IMR-90 (cell line): ENCODE measurements around the gene OSBPL8. TPM values are rescaled to one million over a fixed set of nuclear protein-coding genes. Genes with fewer than 3 reads are reported as not detected.

Experiments
- ATAC-seq: fragments of 200-7000 bp; cut with Tn5 transposase; 2 replicates; pipeline ENCODE4 v1.9.1; 2020; ENCODE audit warnings: low read depth, mild to moderate bottlenecking, moderate library complexity
- BruUV-seq: library from RNA; stranded (reverse); fragments of 400-500 nt; replicated peaks from 2 replicates; lab custom pipeline; 2021; lab: Mats Ljungman, UMichigan
- CTCF ChIA-PET: fragments of 300-600 bp; formaldehyde crosslinking; extraction: SDS; loops from one replicate; lab custom pipeline; 2021; ENCODE audit warnings: antibody characterized with exemption; lab: Yijun Ruan, JAX
- POLR2A ChIA-PET: fragments of 300-600 bp; sonication (Branson Sonifier 250); formaldehyde crosslinking; loops from one replicate; lab custom pipeline; 2022; ENCODE audit warnings: antibody characterized with exemption; ENCODE audit not compliant: unreplicated experiment; lab: Charles Lee
- DNase-seq: peaks from one replicate; pipeline ENCODE4 v3.0.0; 2013
- H2AFZ ChIP-seq: replicated peaks from 2 replicates; pipeline ENCODE3; 2013; ENCODE audit warnings: low read length, mild to moderate bottlenecking; ENCODE audit not compliant: poor library complexity
- H2AK5ac ChIP-seq: 2 replicates; pipeline ENCODE4 v1.6.1; 2013; ENCODE audit warnings: low read depth, low read length, inconsistent platforms
- H2AK9ac ChIP-seq: replicated peaks from 2 replicates; pipeline ENCODE3; 2013; ENCODE audit warnings: mild to moderate bottlenecking, low read depth, low read length, moderate library complexity; ENCODE audit not compliant: poor library complexity
- H2BK120ac ChIP-seq: 2 replicates; pipeline ENCODE4 v1.6.1; 2013; ENCODE audit warnings: low read depth, low read length, inconsistent platforms
- H2BK15ac ChIP-seq: 3 replicates; pipeline ENCODE4 v1.6.1; 2013; ENCODE audit warnings: low read depth, low read length, inconsistent platforms
- H2BK20ac ChIP-seq: 2 replicates; pipeline ENCODE4 v1.6.1; 2013; ENCODE audit warnings: low read depth, mild to moderate bottlenecking, inconsistent platforms, low read length, moderate library complexity
- H2BK5ac ChIP-seq: 2 replicates; pipeline ENCODE4 v1.6.1; 2013; ENCODE audit warnings: mild to moderate bottlenecking, low read depth, low read length, inconsistent platforms; ENCODE audit not compliant: poor library complexity, severe bottlenecking
- H3K14ac ChIP-seq: replicated peaks from 2 replicates; pipeline ENCODE4 v1.6.1; 2013; ENCODE audit warnings: low read depth, low read length, inconsistent platforms
- H3K18ac ChIP-seq: 2 replicates; pipeline ENCODE4 v1.6.1; 2013; ENCODE audit warnings: low read depth, low read length, control low read depth
- H3K23ac ChIP-seq: 2 replicates; pipeline ENCODE4 v1.6.1; 2013; ENCODE audit warnings: low read depth, low read length, inconsistent platforms
- H3K27ac ChIP-seq: 2 replicates; pipeline ENCODE4 v1.5.1; 2013; ENCODE audit warnings: mild to moderate bottlenecking, control low read depth, low read length; ENCODE audit not compliant: insufficient read depth
- H3K27me3 ChIP-seq: 2 replicates; pipeline ENCODE4 v1.6.1; 2013; ENCODE audit warnings: low read length; ENCODE audit not compliant: control insufficient read depth, insufficient read depth
- H3K36me3 ChIP-seq: 2 replicates; pipeline ENCODE4 v1.6.1; 2013; ENCODE audit warnings: low read length, mixed read lengths; ENCODE audit not compliant: control insufficient read depth, insufficient read depth
- H3K4ac ChIP-seq: 2 replicates; pipeline ENCODE4 v1.6.1; 2013; ENCODE audit warnings: low read depth, low read length, inconsistent platforms
- H3K4me1 ChIP-seq: 2 replicates; pipeline ENCODE4 v1.6.1; 2013; ENCODE audit warnings: low read length, mixed read lengths; ENCODE audit not compliant: control insufficient read depth, insufficient read depth
- H3K4me2 ChIP-seq: 2 replicates; pipeline ENCODE4 v1.6.1; 2013; ENCODE audit warnings: low read depth, mild to moderate bottlenecking, control low read depth, low read length, moderate library complexity
- H3K4me3 ChIP-seq: 2 replicates; pipeline ENCODE4 v1.5.1; 2013; ENCODE audit warnings: low read depth, mild to moderate bottlenecking, control low read depth, low read length, moderate library complexity; ENCODE audit not compliant: insufficient read depth
- H3K56ac ChIP-seq: 2 replicates; pipeline ENCODE4 v1.6.1; 2013; ENCODE audit warnings: low read length, inconsistent platforms; ENCODE audit not compliant: insufficient read depth; ENCODE audit errors: extremely low read depth
- H3K79me1 ChIP-seq, 2 experiments: 2 replicates each; pipeline ENCODE4 v1.6.1; 2013; ENCODE audit warnings: low read length in 2 of 2, inconsistent platforms in 1 of 2, low read depth in 1 of 2
- H3K9ac ChIP-seq: 2 replicates; pipeline ENCODE4 v1.6.1; 2013; ENCODE audit warnings: low read depth, low read length, control low read depth
- H3K9me1 ChIP-seq: 2 replicates; pipeline ENCODE4 v1.6.1; 2013; ENCODE audit warnings: low read length, inconsistent platforms; ENCODE audit not compliant: insufficient read depth
- H3K9me3 ChIP-seq: 2 replicates; pipeline ENCODE4 v1.6.1; 2013; ENCODE audit warnings: low read length; ENCODE audit not compliant: control insufficient read depth, insufficient read depth
- H4K20me1 ChIP-seq: 2 replicates; pipeline ENCODE4 v1.6.1; 2013; ENCODE audit warnings: low read length, inconsistent platforms; ENCODE audit not compliant: insufficient read depth
- H4K5ac ChIP-seq: 2 replicates; pipeline ENCODE4 v1.6.1; 2013; ENCODE audit warnings: mild to moderate bottlenecking, low read depth, low read length, control low read depth
- H4K8ac ChIP-seq, 2 experiments: 2 replicates each; pipeline ENCODE4 v1.6.1; 2013; ENCODE audit warnings: low read depth in 2 of 2, low read length in 2 of 2, control low read depth in 1 of 2, inconsistent platforms in 1 of 2
- H4K91ac ChIP-seq: 2 replicates; pipeline ENCODE4 v1.6.1; 2013; ENCODE audit warnings: low read depth, low read length, inconsistent platforms; ENCODE audit not compliant: insufficient read depth
- CEBPB ChIP-seq: IDR thresholded peaks from 2 replicates; pipeline ENCODE4 v1.6.1; 2012; ENCODE audit warnings: low read depth, low read length, improper control_type of control experiment
- ELK1 ChIP-seq: fragments of 150-350 bp; IDR thresholded peaks from 2 replicates; pipeline ENCODE4 v1.6.1; 2016; ENCODE audit warnings: low read depth, mild to moderate bottlenecking, low read length, moderate library complexity, borderline replicate concordance
- FOS ChIP-seq: fragments of 150-350 bp; IDR thresholded peaks from 2 replicates; pipeline ENCODE4 v1.6.1; 2016; ENCODE audit warnings: low read depth, low read length
- MAFK ChIP-seq: IDR thresholded peaks from 2 replicates; pipeline ENCODE4 v1.6.1; 2012; ENCODE audit warnings: low read depth, low read length, improper control_type of control experiment
- NFE2L2 ChIP-seq: fragments of 150-350 bp; IDR thresholded peaks from 2 replicates; pipeline ENCODE4 v1.6.1; 2016; ENCODE audit warnings: low read depth, mild to moderate bottlenecking, low read length
- POLR2A ChIP-seq: IDR thresholded peaks from 2 replicates; pipeline ENCODE4 v1.6.1; 2012; ENCODE audit warnings: mild to moderate bottlenecking, low read depth, low read length
- RAD21 ChIP-seq: IDR thresholded peaks from 2 replicates; pipeline ENCODE4 v1.6.1; 2012; ENCODE audit warnings: low read length, improper control_type of control experiment
- WGBS, 2 experiments: methylation state at CpG; one replicate each; pipeline versions ENCODE4 v1.1.5 to v1.1.7; 2013; ENCODE audit warnings: missing lambda C conversion rate in 2 of 2; ENCODE audit not compliant: insufficient read length in 1 of 2; ENCODE audit errors: extremely low coverage in 2 of 2; 5-methylcytosine and 5-hydroxymethylcytosine counted together
- dilution Hi-C: fragments of 300-500 bp; cut with HindIII; formaldehyde crosslinking; loops from one replicate; pipeline ENCODE4 v1.14.3; 2018; ENCODE audit warnings: low sequenced_read_pairs; ENCODE audit not compliant: unreplicated experiment
- in situ Hi-C: fragments of 300-500 bp; cut with MboI; formaldehyde crosslinking; loops from 3 replicates; pipeline ENCODE4 v1.14.3; 2019; ENCODE audit warnings: low sequenced_read_pairs, inconsistent platforms, mixed read lengths
- intact Hi-C: fragments of 100-400 bp; cut with micrococcal nuclease; formaldehyde crosslinking; loops from 2 replicates; pipeline ENCODE4 v1.10.0; 2022
- polyA plus RNA-seq, 3 experiments: library from polyadenylated mRNA; depleted of rRNA; stranded (reverse); fragments of >200 nt; gene quantifications; 2 replicates each; pipeline ENCODE4 v1.2.3, GENCODE V29; 2012; ENCODE audit warnings: low replicate concordance in 1 of 3
- total RNA-seq: library from RNA; depleted of rRNA; stranded (reverse); fragments of >200 nt; gene quantifications from 2 replicates; pipeline ENCODE4 v1.2.3, GENCODE V29; 2012

Gene OSBPL8
- total and polyA plus RNA-seq, 2 of the 4 experiments (the other 2 are of a cell fraction) = 17.8 to 24.2 TPM

- no peak for TF ChIP-seq FOS
- TF ChIP-seq MAFK = no peak
- TF ChIP-seq RAD21 = no peak
- TF ChIP-seq NFE2L2 = no peak
These were observed 94.9 kb downstream of the OSBPL8 start (continued) for GRCh38 chr12:76464631-76465166.

GRCh38 chr12:76462668-76463224, 96.8 kb downstream of the OSBPL8 start:
- Histone ChIP-seq H3K18ac (no peak overlapping the region), H4K5ac (no peak overlapping the region), H2AFZ (no peak overlapping the region), H3K9me1 (peaks cover 2% of the 10 kb centered on the region; the same call in 1 of the 2 replicates), H3K4ac (no peak overlapping the region), H3K9ac (no peak overlapping the region), H3K56ac (no peak overlapping the region), H3K4me3 (no peak overlapping the region), H3K79me1 (peaks cover 21 to 51% of the 10 kb centered on the region in 2 experiments), H3K23ac (no peak overlapping the region), H2AK9ac (no peak overlapping the region), H2BK5ac (no peak overlapping the region), H2AK5ac (no peak overlapping the region), H3K36me3 (0 out of 2 replicates have a peak, but pooled peaks cover 2% of the 10 kb centered on the region), H2BK15ac (no peak overlapping the region), H3K9me3 (no peaks in the 10 kb centered on the region), H3K14ac (no peak overlapping the region), H4K8ac (no peak overlapping the region), H2BK120ac (no peak overlapping the region), H3K27me3 (no peaks in the 10 kb centered on the region), H3K4me2 (peak overlapping the region; percentile 12; the same call in 1 of the 2 replicates), H3K4me1 (peaks cover 8% of the 10 kb centered on the region), H4K20me1 (peaks cover 2% of the 10 kb centered on the region; the same call in 1 of the 2 replicates), H2BK20ac (no peak overlapping the region), H4K91ac (no peak overlapping the region), H3K27ac (no peak overlapping the region)
- DNase-seq (peak; percentile 63), ATAC-seq (peak; percentile 61)
- BruUV-seq = no TSS peak
- no peak for TF ChIP-seq ELK1
- no peak for TF ChIP-seq POLR2A
- peak; percentile 72 for TF ChIP-seq CEBPB
- WGBS, 2 experiments = 20% methylated on average over 1 of the region's 2 CpGs; no CpG with 5 or more reads in 1 of the 2 experiments
- intact Hi-C loops = no loop called here
- in situ Hi-C loops = loop anchor here (25.0 kb wide), 2 partner anchors 400 to 925 kb away; no protein-coding TSS in a partner anchor
- ChIA-PET POLR2A (no interaction called here), CTCF (no interaction called here)
- dilution Hi-C loops = no loop called here
